SK-N-SH (cell line): ENCODE data around the gene RORB. TPM values are rescaled to one million over a fixed set of nuclear protein-coding genes. Genes with fewer than 3 reads are reported as not detected.

ENCODE experiments used
- CTCF ChIA-PET: fragments of 300-600, 350-600 bp; formaldehyde crosslinking; extraction: SDS; loops from one replicate; lab custom pipeline; 2021; lab: Yijun Ruan, JAX
- POLR2A ChIA-PET: fragments of 350-600 bp; sonication (Branson Sonifier 250); formaldehyde crosslinking; extraction: SDS; loops from one replicate; lab custom pipeline; 2020; ENCODE audit warnings: antibody characterized with exemption, inconsistent platforms; lab: Yijun Ruan, JAX
- DNase-seq: peaks from one replicate; pipeline ENCODE4 v3.0.0; 2012
- H2AFZ ChIP-seq: fragments of 200-600 bp; sonication (generic); 2 replicates; pipeline ENCODE4 v1.8.1; 2016; ENCODE audit warnings: antibody characterized with exemption, mild to moderate bottlenecking, low read depth
- H3F3A ChIP-seq: fragments of 200-600 bp; sonication (generic); replicated peaks from 2 replicates; pipeline ENCODE3; 2016; ENCODE audit warnings: antibody characterized with exemption, mild to moderate bottlenecking; ENCODE audit not compliant: insufficient read depth
- H3K27ac ChIP-seq, 2 experiments: fragments of 200-500 bp in 1 of 2; fragments of 200-600 bp in 1 of 2; sonication (Bioruptor generic) in 1 of 2; sonication (generic), shearing (Covaris generic) in 1 of 2; 2 replicates each; pipeline versions ENCODE4 v1.5.1 to v1.6.1; 2014 to 2016; ENCODE audit warnings: low read depth in 2 of 2, inconsistent platforms in 1 of 2, low read length in 1 of 2, mild to moderate bottlenecking in 1 of 2, mixed read lengths in 1 of 2
- H3K27me3 ChIP-seq: fragments of 200-600 bp; sonication (generic), shearing (Covaris generic); 2 replicates; pipeline ENCODE4 v1.6.1; 2016; ENCODE audit warnings: mixed run types; ENCODE audit not compliant: insufficient read depth
- H3K36me3 ChIP-seq, 2 experiments: fragments of 200-500 bp in 1 of 2; fragments of 200-600 bp in 1 of 2; sonication (Bioruptor generic) in 1 of 2; sonication (generic) in 1 of 2; replicated peaks in 1 of 2; 2 replicates each; pipeline versions ENCODE3 to v1.5.1; 2014 to 2016; ENCODE audit warnings: low read length in 1 of 2, mild to moderate bottlenecking in 1 of 2; ENCODE audit not compliant: insufficient read depth in 2 of 2, control insufficient read depth in 1 of 2
- H3K4me1 ChIP-seq, 2 experiments: fragments of 200-500 bp in 1 of 2; fragments of 200-600 bp in 1 of 2; sonication (Bioruptor generic) in 1 of 2; sonication (generic), shearing (Covaris generic) in 1 of 2; 2 replicates each; pipeline versions ENCODE4 v1.5.1 to v1.6.1; 2014 to 2016; ENCODE audit warnings: low read depth in 1 of 2, low read length in 1 of 2, mixed run types in 1 of 2; ENCODE audit not compliant: insufficient read depth in 2 of 2, control insufficient read depth in 1 of 2
- H3K4me2 ChIP-seq: fragments of 200-600 bp; sonication (generic), shearing (Covaris generic); 2 replicates; pipeline ENCODE4 v1.6.1; 2017; ENCODE audit warnings: mixed run types
- H3K4me3 ChIP-seq, 2 experiments: fragments of 200-500 bp in 1 of 2; fragments of 200-600 bp in 1 of 2; sonication (Bioruptor generic) in 1 of 2; sonication (generic), shearing (Covaris generic) in 1 of 2; 2 replicates each; pipeline versions ENCODE4 v1.5.1 to v1.8.1; 2014 to 2016; ENCODE audit warnings: low read depth in 2 of 2, inconsistent platforms in 1 of 2, low read length in 1 of 2, mild to moderate bottlenecking in 1 of 2, mixed read lengths in 1 of 2, moderate library complexity in 1 of 2
- H3K79me2 ChIP-seq: fragments of 200-600 bp; sonication (generic); 2 replicates; pipeline ENCODE4 v1.8.1; 2017; ENCODE audit warnings: mild to moderate bottlenecking; ENCODE audit not compliant: insufficient read depth
- H3K9ac ChIP-seq: fragments of 200-600 bp; sonication (generic); 2 replicates; pipeline ENCODE4 v1.6.1; 2017; ENCODE audit warnings: mixed run types
- H3K9me2 ChIP-seq: fragments of 200-600 bp; sonication (generic); 2 replicates; pipeline ENCODE4 v1.6.1; 2017; ENCODE audit warnings: mixed run types
- H3K9me3 ChIP-seq: fragments of 200-600 bp; sonication (generic); 2 replicates; pipeline ENCODE4 v1.6.1; 2017; ENCODE audit warnings: mixed run types, mild to moderate bottlenecking, moderate library complexity
- H4K20me1 ChIP-seq: fragments of 200-600 bp; sonication (generic); 2 replicates; pipeline ENCODE4 v1.6.1; 2017; ENCODE audit warnings: mild to moderate bottlenecking, mixed run types; ENCODE audit not compliant: insufficient read depth
- EP300 ChIP-seq, 2 experiments: IDR thresholded peaks; 2 replicates each; pipeline versions ENCODE4 v1.4.0 to v1.6.1; 2012; ENCODE audit warnings: borderline replicate concordance in 1 of 2, low read depth in 1 of 2, low read length in 1 of 2
- EZH2phosphoT487 ChIP-seq: fragments of 200-600 bp; sonication (generic); IDR thresholded peaks from 2 replicates; pipeline ENCODE4 v1.6.1; 2017; ENCODE audit warnings: low read depth, mixed run types, mild to moderate bottlenecking, antibody characterized with exemption, moderate library complexity, borderline replicate concordance
- FOXM1 ChIP-seq: IDR thresholded peaks from 2 replicates; pipeline ENCODE4 v1.4.0; 2012; ENCODE audit warnings: low read depth, mild to moderate bottlenecking
- GATA2 ChIP-seq: sonication (generic); formaldehyde crosslinking; IDR thresholded peaks from 2 replicates; pipeline ENCODE4 v1.5.0; 2020; ENCODE audit warnings: mild to moderate bottlenecking, missing genetic modification reagents
- MXI1 ChIP-seq: IDR thresholded peaks from 2 replicates; pipeline ENCODE4 v1.6.1; 2012; ENCODE audit warnings: mild to moderate bottlenecking, low read depth, low read length, improper control_type of control experiment
- NFIC ChIP-seq: IDR thresholded peaks from 2 replicates; pipeline ENCODE4 v1.4.0; 2012; ENCODE audit warnings: borderline replicate concordance
- NRF1 ChIP-seq: IDR thresholded peaks from 2 replicates; pipeline ENCODE4 v1.6.1; 2012; ENCODE audit warnings: low read depth, mild to moderate bottlenecking, low read length
- RAD21 ChIP-seq: IDR thresholded peaks from 2 replicates; pipeline ENCODE4 v1.6.1; 2012; ENCODE audit warnings: mild to moderate bottlenecking, low read length
- RCOR1 ChIP-seq: fragments of 150-350 bp; IDR thresholded peaks from 2 replicates; pipeline ENCODE4 v1.6.1; 2017; ENCODE audit warnings: antibody characterized with exemption, low read length
- SIN3A ChIP-seq: IDR thresholded peaks from 2 replicates; pipeline ENCODE4 v1.6.1; 2012; ENCODE audit warnings: low read depth, mild to moderate bottlenecking, low read length, moderate library complexity, borderline replicate concordance
- WGBS: methylation state at CpG from one replicate; pipeline ENCODE4 v1.1.6; 2017; ENCODE audit warnings: low lambda C conversion rate; 5-methylcytosine and 5-hydroxymethylcytosine counted together
- polyA plus RNA-seq, 3 experiments: library from polyadenylated mRNA; depleted of rRNA; stranded (reverse); fragments of >200 nt; gene quantifications; 2 replicates each; pipeline ENCODE4 v1.2.3, GENCODE V29; 2012
- TF ChIP-seq, protein P1 (sequence below): IDR thresholded peaks from 2 replicates; pipeline ENCODE4 v1.6.1; 2012; ENCODE audit warnings: mild to moderate bottlenecking, low read depth, low read length, moderate library complexity
- TF ChIP-seq, protein P2 (sequence below): fragments of 150-350 bp; IDR thresholded peaks from 2 replicates; pipeline ENCODE4 v1.6.1; 2017; ENCODE audit warnings: antibody characterized with exemption, low read length, low read depth, borderline replicate concordance
- TF ChIP-seq, protein P3 (sequence below): fragments of 200-600 bp; sonication (generic); IDR thresholded peaks from 2 replicates; pipeline ENCODE4 v1.6.1; 2017; ENCODE audit warnings: antibody characterized with exemption, mild to moderate bottlenecking, moderate library complexity
- TF ChIP-seq, protein P4 (sequence below): IDR thresholded peaks from 2 replicates; pipeline ENCODE4 v1.4.0; 2012; ENCODE audit warnings: low read depth, borderline replicate concordance

Gene RORB
- polyA plus RNA-seq, 1 of the 3 experiments (the other 2 are of a cell fraction): 0.13 TPM

DNA sequence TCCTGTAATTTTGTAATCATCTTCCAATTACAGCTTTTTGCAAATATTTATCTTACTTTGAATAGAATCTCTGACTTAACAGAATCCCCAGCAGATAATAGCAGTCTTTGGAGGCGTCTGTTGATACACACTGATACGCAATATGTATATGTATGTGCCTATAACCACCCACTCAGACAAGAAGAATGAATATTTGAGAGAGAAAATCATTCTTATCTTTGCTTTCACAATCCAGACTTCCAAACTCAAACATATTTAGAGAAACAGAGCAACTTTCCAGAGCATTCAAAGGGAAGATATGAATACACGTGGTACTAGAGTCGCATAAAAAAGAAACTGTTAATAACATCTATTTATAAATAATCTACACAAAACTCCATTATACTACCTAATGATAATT is 6.1 kb downstream of the RORB start:
- DNase-seq: peak; percentile 10
- Histone ChIP-seq H3F3A (no peaks in the 10 kb centered on the region), H3K36me3 (no peaks in the 10 kb centered on the region), H3K4me3 (no peak overlapping the region), H3K4me1 (peaks cover 0 to 4% of the 10 kb centered on the region in 2 experiments; a peak in 2 of 4 replicates), H2AFZ (no peak overlapping the region), H3K9me2 (no peaks in the 10 kb centered on the region), H4K20me1 (no peaks in the 10 kb centered on the region), H3K27me3 (peaks cover 35% of the 10 kb centered on the region), H3K79me2 (no peaks in the 10 kb centered on the region), H3K27ac (peak overlapping the region in 1 of 2 experiments; percentile 58; a peak in 2 of 4 replicates), H3K9ac (no peak overlapping the region), H3K9me3 (no peaks in the 10 kb centered on the region), H3K4me2 (no peak overlapping the region)
- POLR2A ChIA-PET: no interaction called here
- CTCF ChIA-PET: interaction anchor here (0.9 kb wide), 1 partner anchor 34 kb away, joined by 3 read pairs; no protein-coding TSS in a partner anchor
- TF ChIP-seq, protein P1, sequence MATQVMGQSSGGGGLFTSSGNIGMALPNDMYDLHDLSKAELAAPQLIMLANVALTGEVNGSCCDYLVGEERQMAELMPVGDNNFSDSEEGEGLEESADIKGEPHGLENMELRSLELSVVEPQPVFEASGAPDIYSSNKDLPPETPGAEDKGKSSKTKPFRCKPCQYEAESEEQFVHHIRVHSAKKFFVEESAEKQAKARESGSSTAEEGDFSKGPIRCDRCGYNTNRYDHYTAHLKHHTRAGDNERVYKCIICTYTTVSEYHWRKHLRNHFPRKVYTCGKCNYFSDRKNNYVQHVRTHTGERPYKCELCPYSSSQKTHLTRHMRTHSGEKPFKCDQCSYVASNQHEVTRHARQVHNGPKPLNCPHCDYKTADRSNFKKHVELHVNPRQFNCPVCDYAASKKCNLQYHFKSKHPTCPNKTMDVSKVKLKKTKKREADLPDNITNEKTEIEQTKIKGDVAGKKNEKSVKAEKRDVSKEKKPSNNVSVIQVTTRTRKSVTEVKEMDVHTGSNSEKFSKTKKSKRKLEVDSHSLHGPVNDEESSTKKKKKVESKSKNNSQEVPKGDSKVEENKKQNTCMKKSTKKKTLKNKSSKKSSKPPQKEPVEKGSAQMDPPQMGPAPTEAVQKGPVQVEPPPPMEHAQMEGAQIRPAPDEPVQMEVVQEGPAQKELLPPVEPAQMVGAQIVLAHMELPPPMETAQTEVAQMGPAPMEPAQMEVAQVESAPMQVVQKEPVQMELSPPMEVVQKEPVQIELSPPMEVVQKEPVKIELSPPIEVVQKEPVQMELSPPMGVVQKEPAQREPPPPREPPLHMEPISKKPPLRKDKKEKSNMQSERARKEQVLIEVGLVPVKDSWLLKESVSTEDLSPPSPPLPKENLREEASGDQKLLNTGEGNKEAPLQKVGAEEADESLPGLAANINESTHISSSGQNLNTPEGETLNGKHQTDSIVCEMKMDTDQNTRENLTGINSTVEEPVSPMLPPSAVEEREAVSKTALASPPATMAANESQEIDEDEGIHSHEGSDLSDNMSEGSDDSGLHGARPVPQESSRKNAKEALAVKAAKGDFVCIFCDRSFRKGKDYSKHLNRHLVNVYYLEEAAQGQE: no peak
- peak; percentile 26; the same call in 1 of the 2 replicates for TF ChIP-seq GATA2
- no peak for TF ChIP-seq NFIC
- TF ChIP-seq, protein P2, sequence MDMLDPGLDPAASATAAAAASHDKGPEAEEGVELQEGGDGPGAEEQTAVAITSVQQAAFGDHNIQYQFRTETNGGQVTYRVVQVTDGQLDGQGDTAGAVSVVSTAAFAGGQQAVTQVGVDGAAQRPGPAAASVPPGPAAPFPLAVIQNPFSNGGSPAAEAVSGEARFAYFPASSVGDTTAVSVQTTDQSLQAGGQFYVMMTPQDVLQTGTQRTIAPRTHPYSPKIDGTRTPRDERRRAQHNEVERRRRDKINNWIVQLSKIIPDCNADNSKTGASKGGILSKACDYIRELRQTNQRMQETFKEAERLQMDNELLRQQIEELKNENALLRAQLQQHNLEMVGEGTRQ: no peak
- TF ChIP-seq RAD21: peak; percentile 4; the same call in 1 of the 2 replicates
- TF ChIP-seq RCOR1: peak; percentile 68
- TF ChIP-seq MXI1: peak; percentile 58; the same call in 1 of the 2 replicates
- TF ChIP-seq EZH2phosphoT487: no peak
- TF ChIP-seq NRF1: no peak
- TF ChIP-seq SIN3A: no peak
- TF ChIP-seq, protein P3, sequence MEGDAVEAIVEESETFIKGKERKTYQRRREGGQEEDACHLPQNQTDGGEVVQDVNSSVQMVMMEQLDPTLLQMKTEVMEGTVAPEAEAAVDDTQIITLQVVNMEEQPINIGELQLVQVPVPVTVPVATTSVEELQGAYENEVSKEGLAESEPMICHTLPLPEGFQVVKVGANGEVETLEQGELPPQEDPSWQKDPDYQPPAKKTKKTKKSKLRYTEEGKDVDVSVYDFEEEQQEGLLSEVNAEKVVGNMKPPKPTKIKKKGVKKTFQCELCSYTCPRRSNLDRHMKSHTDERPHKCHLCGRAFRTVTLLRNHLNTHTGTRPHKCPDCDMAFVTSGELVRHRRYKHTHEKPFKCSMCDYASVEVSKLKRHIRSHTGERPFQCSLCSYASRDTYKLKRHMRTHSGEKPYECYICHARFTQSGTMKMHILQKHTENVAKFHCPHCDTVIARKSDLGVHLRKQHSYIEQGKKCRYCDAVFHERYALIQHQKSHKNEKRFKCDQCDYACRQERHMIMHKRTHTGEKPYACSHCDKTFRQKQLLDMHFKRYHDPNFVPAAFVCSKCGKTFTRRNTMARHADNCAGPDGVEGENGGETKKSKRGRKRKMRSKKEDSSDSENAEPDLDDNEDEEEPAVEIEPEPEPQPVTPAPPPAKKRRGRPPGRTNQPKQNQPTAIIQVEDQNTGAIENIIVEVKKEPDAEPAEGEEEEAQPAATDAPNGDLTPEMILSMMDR: no peak
- TF ChIP-seq, protein P4, sequence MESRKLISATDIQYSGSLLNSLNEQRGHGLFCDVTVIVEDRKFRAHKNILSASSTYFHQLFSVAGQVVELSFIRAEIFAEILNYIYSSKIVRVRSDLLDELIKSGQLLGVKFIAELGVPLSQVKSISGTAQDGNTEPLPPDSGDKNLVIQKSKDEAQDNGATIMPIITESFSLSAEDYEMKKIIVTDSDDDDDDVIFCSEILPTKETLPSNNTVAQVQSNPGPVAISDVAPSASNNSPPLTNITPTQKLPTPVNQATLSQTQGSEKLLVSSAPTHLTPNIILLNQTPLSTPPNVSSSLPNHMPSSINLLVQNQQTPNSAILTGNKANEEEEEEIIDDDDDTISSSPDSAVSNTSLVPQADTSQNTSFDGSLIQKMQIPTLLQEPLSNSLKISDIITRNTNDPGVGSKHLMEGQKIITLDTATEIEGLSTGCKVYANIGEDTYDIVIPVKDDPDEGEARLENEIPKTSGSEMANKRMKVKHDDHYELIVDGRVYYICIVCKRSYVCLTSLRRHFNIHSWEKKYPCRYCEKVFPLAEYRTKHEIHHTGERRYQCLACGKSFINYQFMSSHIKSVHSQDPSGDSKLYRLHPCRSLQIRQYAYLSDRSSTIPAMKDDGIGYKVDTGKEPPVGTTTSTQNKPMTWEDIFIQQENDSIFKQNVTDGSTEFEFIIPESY: no peak
- TF ChIP-seq EP300 (IDR thresholded peaks at IDR 0.05; ENCODE audit: borderline replicate concordance in 1 of 2, low read depth in 1 of 2, low read length in 1 of 2): peak in 1 of 2 experiments; percentile 50; a peak in 1 of 4 replicates
- no peak for TF ChIP-seq FOXM1
- WGBS: 34% methylated on average over 4 of the region's 4 CpGs
